Measurements from ENCODE around the gene EDIL3. TPM values are rescaled to one million over a fixed set of nuclear protein-coding genes. Genes with fewer than 3 reads are reported as not detected.

EDIL3 gene
- total and polyA plus RNA-seq, 9 of the 15 experiments (the other 6 are each of a cell fraction or from before 2014, with no cell fraction given) = 0.09 TPM; not detected in 8

DNA sequence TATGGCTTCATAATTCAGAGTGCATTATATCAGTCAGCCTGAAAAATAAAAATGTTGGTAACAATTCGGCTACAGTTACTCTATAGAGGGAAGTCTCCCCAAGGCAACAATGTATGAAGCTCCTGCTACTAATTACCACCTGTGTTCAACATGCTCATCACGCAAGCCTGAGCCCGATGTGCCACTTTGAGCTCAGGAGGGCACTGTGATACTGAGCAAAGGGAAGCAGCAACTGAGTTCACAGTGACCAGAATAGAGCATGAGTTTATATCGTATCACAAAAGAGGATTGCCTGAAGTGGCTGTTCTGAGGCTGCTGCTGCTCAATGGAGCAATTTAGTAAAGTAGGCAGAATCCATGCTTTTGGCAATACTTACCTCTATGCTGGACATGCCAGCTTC lies 462.0 kb downstream of the EDIL3 start (continued):
- TF ChIP-seq, protein P1, sequence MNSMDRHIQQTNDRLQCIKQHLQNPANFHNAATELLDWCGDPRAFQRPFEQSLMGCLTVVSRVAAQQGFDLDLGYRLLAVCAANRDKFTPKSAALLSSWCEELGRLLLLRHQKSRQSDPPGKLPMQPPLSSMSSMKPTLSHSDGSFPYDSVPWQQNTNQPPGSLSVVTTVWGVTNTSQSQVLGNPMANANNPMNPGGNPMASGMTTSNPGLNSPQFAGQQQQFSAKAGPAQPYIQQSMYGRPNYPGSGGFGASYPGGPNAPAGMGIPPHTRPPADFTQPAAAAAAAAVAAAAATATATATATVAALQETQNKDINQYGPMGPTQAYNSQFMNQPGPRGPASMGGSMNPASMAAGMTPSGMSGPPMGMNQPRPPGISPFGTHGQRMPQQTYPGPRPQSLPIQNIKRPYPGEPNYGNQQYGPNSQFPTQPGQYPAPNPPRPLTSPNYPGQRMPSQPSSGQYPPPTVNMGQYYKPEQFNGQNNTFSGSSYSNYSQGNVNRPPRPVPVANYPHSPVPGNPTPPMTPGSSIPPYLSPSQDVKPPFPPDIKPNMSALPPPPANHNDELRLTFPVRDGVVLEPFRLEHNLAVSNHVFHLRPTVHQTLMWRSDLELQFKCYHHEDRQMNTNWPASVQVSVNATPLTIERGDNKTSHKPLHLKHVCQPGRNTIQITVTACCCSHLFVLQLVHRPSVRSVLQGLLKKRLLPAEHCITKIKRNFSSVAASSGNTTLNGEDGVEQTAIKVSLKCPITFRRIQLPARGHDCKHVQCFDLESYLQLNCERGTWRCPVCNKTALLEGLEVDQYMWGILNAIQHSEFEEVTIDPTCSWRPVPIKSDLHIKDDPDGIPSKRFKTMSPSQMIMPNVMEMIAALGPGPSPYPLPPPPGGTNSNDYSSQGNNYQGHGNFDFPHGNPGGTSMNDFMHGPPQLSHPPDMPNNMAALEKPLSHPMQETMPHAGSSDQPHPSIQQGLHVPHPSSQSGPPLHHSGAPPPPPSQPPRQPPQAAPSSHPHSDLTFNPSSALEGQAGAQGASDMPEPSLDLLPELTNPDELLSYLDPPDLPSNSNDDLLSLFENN (IDR thresholded peaks at IDR 0.05; ENCODE audit: low read depth in 2 of 2, low read length in 2 of 2) = no peak
- no peak for TF ChIP-seq ZNF57 (CRISPR knock-in tag; IDR thresholded peaks at IDR 0.05)
- TF ChIP-seq, protein P2, sequence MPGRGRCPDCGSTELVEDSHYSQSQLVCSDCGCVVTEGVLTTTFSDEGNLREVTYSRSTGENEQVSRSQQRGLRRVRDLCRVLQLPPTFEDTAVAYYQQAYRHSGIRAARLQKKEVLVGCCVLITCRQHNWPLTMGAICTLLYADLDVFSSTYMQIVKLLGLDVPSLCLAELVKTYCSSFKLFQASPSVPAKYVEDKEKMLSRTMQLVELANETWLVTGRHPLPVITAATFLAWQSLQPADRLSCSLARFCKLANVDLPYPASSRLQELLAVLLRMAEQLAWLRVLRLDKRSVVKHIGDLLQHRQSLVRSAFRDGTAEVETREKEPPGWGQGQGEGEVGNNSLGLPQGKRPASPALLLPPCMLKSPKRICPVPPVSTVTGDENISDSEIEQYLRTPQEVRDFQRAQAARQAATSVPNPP (IDR thresholded peaks at IDR 0.05; ENCODE audit: borderline replicate concordance, insufficient read depth, insufficient read length) = no peak

DNA sequence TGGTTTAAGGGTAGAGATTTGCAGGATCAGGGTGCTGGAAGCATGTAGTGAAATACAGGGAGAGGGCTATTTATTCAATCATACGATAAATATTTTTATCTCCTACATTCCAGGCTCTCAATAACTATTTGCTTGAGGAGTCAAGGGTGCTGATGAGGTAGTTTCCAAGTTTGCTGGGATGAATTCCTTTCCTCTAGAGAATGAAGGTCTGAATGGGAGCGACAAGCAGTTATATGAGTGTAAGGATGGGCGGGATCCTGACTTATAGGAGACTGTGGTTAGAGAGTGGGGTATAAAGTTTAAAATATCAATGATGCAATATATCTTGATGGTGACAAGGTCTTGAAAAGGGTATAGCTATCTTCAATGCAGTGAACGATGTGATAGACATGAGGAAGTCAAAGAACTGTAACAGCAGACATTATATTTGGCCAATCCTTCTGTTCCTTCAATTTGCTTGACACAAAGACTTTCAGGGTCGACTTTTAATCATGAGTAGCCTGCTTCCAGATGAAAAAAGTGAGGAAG lies 462.9 kb downstream of the EDIL3 start:
- Histone ChIP-seq H3K9me3 (replicated peaks; ENCODE audit: control insufficient read depth, insufficient read depth, low read depth, low read length) (no peaks in the 10 kb centered on the region), H2AFZ (ENCODE audit: low read depth, low read length) (no peak overlapping the region), H3K27ac (ENCODE audit: extremely low read depth, low read depth, low read length) (no peak overlapping the region), H4K20me1 (replicated peaks; ENCODE audit: control insufficient read depth, insufficient read depth, low read length) (no peaks in the 10 kb centered on the region), H3K4me1 (replicated peaks in 1 of 2; ENCODE audit: control insufficient read depth in 2 of 2, insufficient read depth in 2 of 2, low read length in 2 of 2) (no peaks in the 10 kb centered on the region), H3K9me1 (ENCODE audit: control insufficient read depth, insufficient read depth, low read length) (no peaks in the 10 kb centered on the region), H3K4me3 (no peak overlapping the region), H3K4me2 (ENCODE audit: insufficient read depth, low read length) (no peak overlapping the region), H3K9ac (ENCODE audit: insufficient read depth in 1 of 2, low read depth in 2 of 2, low read length in 2 of 2) (no peak overlapping the region), H3K79me2 (ENCODE audit: control insufficient read depth, insufficient read depth, low read length) (no peaks in the 10 kb centered on the region), H3K36me3 (ENCODE audit: control insufficient read depth, insufficient read depth, low read length) (no peaks in the 10 kb centered on the region), H3K27me3 (ENCODE audit: control insufficient read depth in 2 of 2, insufficient read depth in 2 of 2, low read length in 2 of 2) (no peaks in the 10 kb centered on the region)
- in situ Hi-C loops (cut with MboI) = no loop called here
- 0% methylated on average over 5 of the region's 5 CpGs for WGBS (ENCODE audit: insufficient coverage, low coverage, missing lambda C conversion rate)
- ATAC-seq = no peak
- no TSS peak for BruUV-seq (replicated peaks)
- FAIRE-seq = no peak
- intact Hi-C loops (cut with micrococcal nuclease) = no loop called here
- ChIA-PET CTCF (ENCODE audit: low intra/inter-chr PET ratio) (no interaction called here), POLR2A (no interaction called here)
- DNase-seq (ENCODE audit: extremely low read depth in 1 of 4, low spot score in 3 of 4) = no peak
- no peak for TF ChIP-seq HNRNPUL1 (IDR thresholded peaks at IDR 0.05; ENCODE audit: low read length)
- no peak for TF ChIP-seq FOXK1 (CRISPR knock-in tag; IDR thresholded peaks at IDR 0.05; ENCODE audit: borderline replicate concordance)
- TF ChIP-seq ZNF79 (CRISPR knock-in tag; IDR thresholded peaks at IDR 0.05; ENCODE audit: low read depth) = no peak
- TF ChIP-seq YY1 (IDR thresholded peaks at IDR 0.05; ENCODE audit: borderline replicate concordance in 1 of 3, control insufficient read depth in 1 of 3, extremely low read depth in 1 of 3, insufficient read depth in 3 of 3, insufficient read length in 1 of 3, insufficient replicate concordance in 2 of 3, low read depth in 1 of 3, low read length in 2 of 3) = no peak
- TF ChIP-seq RFX7 (CRISPR knock-in tag; IDR thresholded peaks at IDR 0.05) = no peak
- TF ChIP-seq ZNF24 (IDR thresholded peaks at IDR 0.05) = no peak
- TF ChIP-seq HDAC8 (tag; IDR thresholded peaks at IDR 0.05) = no peak
- TF ChIP-seq, protein P3, sequence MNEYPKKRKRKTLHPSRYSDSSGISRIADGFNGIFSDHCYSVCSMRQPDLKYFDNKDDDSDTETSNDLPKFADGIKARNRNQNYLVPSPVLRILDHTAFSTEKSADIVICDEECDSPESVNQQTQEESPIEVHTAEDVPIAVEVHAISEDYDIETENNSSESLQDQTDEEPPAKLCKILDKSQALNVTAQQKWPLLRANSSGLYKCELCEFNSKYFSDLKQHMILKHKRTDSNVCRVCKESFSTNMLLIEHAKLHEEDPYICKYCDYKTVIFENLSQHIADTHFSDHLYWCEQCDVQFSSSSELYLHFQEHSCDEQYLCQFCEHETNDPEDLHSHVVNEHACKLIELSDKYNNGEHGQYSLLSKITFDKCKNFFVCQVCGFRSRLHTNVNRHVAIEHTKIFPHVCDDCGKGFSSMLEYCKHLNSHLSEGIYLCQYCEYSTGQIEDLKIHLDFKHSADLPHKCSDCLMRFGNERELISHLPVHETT (CRISPR knock-in tag; conservative IDR thresholded peaks at IDR 0.05 in 1 of 2, IDR thresholded peaks at IDR 0.05 in 1 of 2) = no peak
- TF ChIP-seq ASH1L (IDR thresholded peaks at IDR 0.05; ENCODE audit: borderline replicate concordance, low read depth, partially characterized antibody) = no peak
- no peak for TF ChIP-seq TCF7 (IDR thresholded peaks at IDR 0.05; ENCODE audit: borderline replicate concordance)
- TF ChIP-seq RFX1 (IDR thresholded peaks at IDR 0.05) = no peak

Data from K562 (cell line).